ENCODE results near the gene MAP2K1.

DNA sequence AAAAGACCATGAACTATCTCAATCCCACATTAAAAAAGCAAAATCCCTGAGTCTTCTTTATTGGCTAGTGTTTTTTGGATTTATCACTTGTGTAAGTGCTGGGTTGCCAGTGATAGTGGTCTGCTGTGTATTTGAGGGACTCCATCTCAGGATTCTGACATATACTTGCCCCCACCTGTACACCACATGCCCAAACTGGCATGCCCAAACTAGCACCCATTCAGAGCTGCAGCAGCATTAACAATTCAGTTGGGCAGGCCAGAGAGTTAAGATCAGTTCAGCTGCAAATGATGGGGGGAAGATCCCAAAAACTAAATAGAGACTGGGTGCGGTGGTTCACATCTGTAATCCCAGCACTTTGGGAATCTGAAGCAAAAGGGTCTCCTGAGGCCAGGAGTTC is 23.9 kb upstream of the MAP2K1 start:
- TF ChIP-seq, protein P1, sequence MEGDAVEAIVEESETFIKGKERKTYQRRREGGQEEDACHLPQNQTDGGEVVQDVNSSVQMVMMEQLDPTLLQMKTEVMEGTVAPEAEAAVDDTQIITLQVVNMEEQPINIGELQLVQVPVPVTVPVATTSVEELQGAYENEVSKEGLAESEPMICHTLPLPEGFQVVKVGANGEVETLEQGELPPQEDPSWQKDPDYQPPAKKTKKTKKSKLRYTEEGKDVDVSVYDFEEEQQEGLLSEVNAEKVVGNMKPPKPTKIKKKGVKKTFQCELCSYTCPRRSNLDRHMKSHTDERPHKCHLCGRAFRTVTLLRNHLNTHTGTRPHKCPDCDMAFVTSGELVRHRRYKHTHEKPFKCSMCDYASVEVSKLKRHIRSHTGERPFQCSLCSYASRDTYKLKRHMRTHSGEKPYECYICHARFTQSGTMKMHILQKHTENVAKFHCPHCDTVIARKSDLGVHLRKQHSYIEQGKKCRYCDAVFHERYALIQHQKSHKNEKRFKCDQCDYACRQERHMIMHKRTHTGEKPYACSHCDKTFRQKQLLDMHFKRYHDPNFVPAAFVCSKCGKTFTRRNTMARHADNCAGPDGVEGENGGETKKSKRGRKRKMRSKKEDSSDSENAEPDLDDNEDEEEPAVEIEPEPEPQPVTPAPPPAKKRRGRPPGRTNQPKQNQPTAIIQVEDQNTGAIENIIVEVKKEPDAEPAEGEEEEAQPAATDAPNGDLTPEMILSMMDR (IDR thresholded peaks at IDR 0.05), result no peak
- TF ChIP-seq POLR2A (IDR thresholded peaks at IDR 0.05), result no peak
